Activated gamma-delta T cell treated with anti-CD3 and anti-CD28 coated beads, Interleukin-2, amount 50 U/mL, for 16 hours (primary cell): ENCODE data around the gene ABCD1.
"Not testable (repeated sequence)": the region's sequence is repeated elsewhere in the genome, so short reads cannot be mapped to it uniquely, and the experiment has no call there.

Experiments used
- DNase-seq: peaks from one replicate; pipeline ENCODE4 v3.0.0-alpha.2; 2020; ENCODE audit warnings: low read depth

ABCD1 gene

GRCh38 chrX:153694256-153694655, 30.4 kb upstream of the ABCD1 start:
- not testable (repeated sequence) for DNase-seq

- no peak for DNase-seq
These were observed 29.9 kb upstream of the ABCD1 start for GRCh38 chrX:153694687-153695270.

GRCh38 chrX:153696100-153696499, 28.6 kb upstream of the ABCD1 start:
- no peak for DNase-seq

- DNase-seq = not testable (repeated sequence)
These were observed 28.1 kb upstream of the ABCD1 start for GRCh38 chrX:153696538-153696937.

- not testable (repeated sequence) for DNase-seq
These were observed 27.5 kb upstream of the ABCD1 start for GRCh38 chrX:153696986-153697722.

GRCh38 chrX:153697924-153698865, 26.5 kb upstream of the ABCD1 start:
- DNase-seq = no peak

- not testable (repeated sequence) for DNase-seq
These were observed 25.4 kb upstream of the ABCD1 start for GRCh38 chrX:153699210-153699783.

GRCh38 chrX:153699784-153700371, 24.8 kb upstream of the ABCD1 start:
- not testable (repeated sequence) for DNase-seq

- DNase-seq = no peak
These were observed 24.2 kb upstream of the ABCD1 start for GRCh38 chrX:153700376-153700945.

- DNase-seq = no peak
These were observed 23.7 kb upstream of the ABCD1 start for GRCh38 chrX:153700967-153701366.

- DNase-seq = no peak
These were observed 22.9 kb upstream of the ABCD1 start for GRCh38 chrX:153701706-153702105.

GRCh38 chrX:153702336-153703035, 22.2 kb upstream of the ABCD1 start:
- DNase-seq = no peak

- no peak for DNase-seq
These were observed 21.7 kb upstream of the ABCD1 start for GRCh38 chrX:153703036-153703370.

GRCh38 chrX:153704021-153704526, 20.6 kb upstream of the ABCD1 start:
- DNase-seq = no peak

- not testable (repeated sequence) for DNase-seq
These were observed 19.8 kb upstream of the ABCD1 start for GRCh38 chrX:153704631-153705402.

- DNase-seq = not testable (repeated sequence)
These were observed 19.1 kb upstream of the ABCD1 start for GRCh38 chrX:153705403-153706060.

- no peak for DNase-seq
These were observed 17.9 kb upstream of the ABCD1 start for GRCh38 chrX:153706799-153707198.

- no peak for DNase-seq
These were observed 17.2 kb upstream of the ABCD1 start for GRCh38 chrX:153707406-153707805.

GRCh38 chrX:153708415-153708814, 16.2 kb upstream of the ABCD1 start:
- no peak for DNase-seq
